Daoy (cell line): ENCODE results near the gene NPPB. TPM values are rescaled to one million over a fixed set of nuclear protein-coding genes. Genes with fewer than 3 reads are reported as not detected.

Experiments
- DNase-seq: peaks from one replicate; pipeline ENCODE4 v3.0.0-alpha.2; 2015; ENCODE audit warnings: low read depth
- total RNA-seq: library from RNA; depleted of rRNA; stranded (reverse); fragments of >200 nt; shearing (Covaris generic); gene quantifications from 2 replicates; pipeline ENCODE4 v1.2.3, GENCODE V29; 2014

Gene NPPB
- total RNA-seq, 1 experiment from 2014 or later: 38.6 TPM

DNA sequence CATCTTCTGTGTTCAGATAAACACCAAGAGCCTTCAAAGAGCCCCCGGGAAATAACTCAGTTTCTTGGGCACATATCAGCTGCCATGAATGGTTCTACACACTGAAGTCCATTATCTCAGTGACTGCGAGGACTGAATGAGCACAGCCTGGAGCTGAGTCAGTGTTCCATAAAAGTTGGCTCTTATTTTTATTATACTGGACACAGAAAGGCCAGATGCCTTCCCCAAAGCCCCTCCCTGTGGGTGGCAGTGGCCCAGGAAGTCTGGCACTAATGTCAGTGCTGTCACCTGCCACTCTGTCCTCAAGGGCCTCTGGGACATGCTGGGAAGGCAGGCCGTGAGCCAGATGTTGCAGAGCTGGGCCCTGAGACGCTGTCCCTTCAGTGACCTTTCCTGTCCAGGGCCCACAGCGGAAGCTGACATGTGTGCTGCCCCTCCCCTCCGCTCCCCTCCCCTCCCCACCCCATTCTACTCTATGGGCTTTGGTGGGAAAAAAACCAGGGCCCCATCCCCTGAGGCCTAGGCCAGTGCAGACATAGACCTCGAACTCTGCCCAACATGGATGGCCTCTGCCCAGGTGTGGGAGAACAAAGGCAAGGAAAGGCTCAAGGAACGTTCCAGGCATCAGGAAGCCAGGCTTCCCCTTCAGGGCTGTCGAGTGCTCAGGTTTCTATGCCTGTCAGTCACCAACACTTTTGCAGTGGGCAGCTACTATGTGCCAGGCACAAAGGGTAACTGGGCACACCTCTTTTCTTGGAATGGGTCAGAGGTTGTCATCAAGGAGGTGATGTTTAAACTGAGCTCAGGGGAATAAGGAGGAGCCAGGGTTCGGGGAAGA lies 22.4 kb upstream of the NPPB start:
- DNase-seq: no peak

DNA sequence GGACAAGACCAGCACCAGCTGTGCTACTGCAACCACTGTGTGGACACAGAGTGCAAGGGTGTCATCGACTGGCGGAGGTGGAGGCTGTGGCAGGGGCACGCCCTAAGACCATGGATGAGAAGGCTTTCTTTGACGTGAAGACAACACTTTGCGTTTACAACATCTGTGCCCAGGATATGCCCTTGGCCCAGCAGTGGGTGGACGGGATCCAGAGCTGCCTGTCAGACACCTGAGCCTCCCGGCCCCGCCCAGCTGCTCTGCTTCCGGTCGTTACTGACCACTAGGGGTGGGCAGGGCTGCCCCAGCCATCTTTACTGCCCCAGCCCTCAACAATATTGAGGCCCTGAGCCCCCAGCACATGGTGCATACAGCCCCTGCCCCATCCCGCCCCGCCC lies 21.4 kb upstream of the NPPB start:
- DNase-seq: no peak

DNA sequence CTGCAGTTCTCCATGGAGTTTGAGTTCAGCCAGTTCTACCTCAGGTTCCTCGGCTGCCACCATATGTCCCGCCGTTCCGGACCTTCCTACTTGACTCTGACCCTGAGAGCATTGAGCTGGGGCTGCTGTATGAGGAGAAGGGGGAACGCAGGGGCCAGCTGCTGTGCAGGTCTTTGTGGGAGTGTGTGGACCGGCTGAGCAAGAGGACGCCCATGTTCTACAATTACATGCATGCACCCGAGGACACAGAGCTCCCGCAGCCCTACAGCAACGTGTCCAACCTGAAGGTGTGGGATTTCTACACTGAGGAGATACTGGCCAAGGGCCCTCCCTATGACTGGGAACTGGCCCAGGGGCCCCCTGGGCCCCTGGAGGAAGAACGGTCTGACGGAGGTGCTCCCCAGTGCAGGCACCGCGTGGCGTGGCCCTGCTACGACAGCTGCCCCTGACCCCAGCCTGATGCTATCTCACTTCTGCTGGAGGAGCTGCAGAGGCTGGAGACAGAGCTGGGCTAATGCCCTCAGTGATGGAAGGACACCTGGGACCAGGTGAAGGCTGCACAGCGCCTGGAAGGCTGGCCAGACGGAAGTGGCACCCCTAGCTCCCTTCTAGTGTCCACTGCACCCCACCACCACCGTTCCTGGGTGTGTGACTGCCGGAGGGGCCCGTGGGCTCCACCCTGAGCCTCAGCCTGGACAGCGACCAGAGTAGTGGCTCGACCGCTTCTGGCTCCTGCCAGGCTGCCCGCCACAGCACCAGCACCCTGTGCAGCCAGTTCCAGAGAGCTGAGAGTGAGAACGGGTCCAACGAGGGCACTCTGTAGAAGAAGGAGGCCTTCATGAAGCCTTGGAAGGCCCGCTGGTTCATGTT lies 20.8 kb upstream of the NPPB start:
- no peak for DNase-seq

DNA sequence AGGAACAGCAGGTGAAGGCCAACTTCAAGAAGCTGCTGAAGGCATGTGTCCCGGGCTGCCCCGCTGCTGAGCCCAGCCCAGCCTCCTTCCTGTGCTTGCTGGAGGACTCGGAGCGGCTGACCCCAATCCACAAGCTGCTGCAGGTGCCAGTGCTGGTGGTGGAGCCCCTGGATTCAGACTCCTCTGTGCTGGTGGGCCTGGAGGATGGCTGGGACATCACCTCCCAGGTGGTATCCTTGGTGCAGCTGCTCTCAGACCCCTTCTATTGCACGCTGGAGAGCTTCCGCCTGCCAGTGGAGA lies 20.1 kb upstream of the NPPB start:
- no peak for DNase-seq

DNA sequence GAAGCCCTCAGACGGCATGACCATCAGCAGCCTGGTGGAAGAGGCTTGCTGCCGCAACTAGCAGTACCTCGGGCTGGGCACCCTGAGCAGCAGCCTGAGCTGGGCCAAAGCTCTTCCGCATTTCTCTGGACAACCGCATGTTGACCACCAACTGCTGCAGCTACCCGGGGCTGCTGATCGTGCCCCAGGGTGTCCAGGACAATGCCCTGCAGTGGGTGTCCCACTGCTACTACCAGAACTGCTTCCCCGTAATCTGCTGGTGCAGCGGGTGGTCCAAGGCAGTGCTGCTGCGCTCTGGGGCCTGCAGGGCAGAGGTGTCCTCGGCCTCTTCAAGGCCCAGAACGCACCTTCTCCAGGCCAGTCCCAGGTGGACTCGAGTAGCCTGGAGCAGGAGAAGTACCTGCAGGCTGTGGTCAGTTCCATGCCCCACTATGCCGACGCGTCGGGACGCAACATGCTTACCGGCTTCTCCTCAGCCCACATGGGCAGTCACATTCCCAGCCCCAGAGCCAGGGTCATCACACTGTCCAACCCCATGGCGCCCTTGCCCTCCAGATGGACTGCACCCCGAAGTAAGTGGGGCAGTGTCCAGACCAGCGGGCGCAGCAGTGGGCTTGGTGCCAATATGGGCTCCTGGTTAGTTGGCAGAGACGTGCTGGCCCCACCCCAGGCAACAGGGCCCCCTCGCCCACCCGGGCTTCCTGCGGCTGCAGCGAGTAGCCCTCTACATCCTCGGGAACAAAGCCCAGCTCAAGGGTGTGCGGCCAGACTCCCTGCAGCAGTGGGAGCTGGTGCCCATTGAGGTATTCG lies 19.5 kb upstream of the NPPB start:
- DNase-seq: no peak

DNA sequence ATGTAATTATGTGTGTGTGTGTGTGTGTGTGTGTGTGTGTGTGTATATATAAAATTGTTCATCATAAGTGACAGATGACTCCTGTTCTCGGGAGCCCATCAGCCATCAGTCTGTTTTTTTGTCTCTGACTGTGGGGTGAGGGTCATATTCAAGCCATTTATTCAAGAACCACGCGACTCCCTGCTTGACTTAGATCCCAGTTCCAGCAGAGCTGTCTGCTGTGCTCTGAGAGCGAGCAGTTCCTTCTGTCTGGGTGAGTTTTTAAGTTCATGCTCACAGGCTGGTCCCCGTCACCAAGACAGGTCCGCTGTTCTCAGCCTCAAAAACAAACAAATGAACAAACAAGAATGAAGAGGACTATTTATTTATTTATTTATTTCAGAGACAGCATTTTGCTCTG lies 18.3 kb upstream of the NPPB start:
- no peak for DNase-seq

DNA sequence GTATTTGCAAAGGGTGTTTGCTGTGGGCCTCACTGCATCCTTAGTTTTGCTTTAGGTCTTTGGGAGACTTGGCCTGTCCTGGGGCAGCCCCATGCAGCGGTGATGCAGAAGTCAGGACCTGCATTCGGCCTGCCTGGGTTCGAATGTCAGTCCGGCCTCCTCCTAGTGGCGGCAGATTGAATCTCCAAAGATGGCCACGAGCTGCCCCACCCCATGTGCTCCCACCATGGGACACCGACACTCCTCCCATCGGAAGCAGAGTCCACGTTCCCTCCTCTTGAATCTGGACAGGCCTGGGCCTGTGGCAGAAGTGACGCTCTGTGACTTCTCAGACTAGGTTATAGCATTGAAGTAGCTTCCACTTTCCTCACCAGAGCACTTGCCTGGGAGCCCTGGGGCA lies 16.3 kb upstream of the NPPB start:
- DNase-seq: no peak

DNA sequence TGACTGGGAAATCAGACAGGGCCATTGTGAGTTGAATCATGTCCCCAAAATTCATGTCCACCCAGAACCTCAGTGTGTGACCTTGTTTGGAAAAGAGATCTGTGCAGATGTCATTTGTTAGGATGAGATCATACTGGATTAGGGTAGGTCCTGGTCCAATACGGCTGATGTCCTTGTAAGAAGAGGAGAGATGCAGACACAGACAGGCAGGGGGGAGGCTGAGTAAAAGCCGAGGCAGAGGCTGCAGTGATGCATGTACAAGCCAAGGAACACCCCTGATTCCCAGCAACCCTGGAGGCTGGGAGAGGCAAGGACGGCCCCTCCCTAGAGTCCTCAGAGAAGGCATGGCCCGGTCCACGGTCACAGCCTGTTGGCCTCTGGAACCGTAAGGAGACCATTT lies 15.9 kb upstream of the NPPB start:
- no peak for DNase-seq

DNA sequence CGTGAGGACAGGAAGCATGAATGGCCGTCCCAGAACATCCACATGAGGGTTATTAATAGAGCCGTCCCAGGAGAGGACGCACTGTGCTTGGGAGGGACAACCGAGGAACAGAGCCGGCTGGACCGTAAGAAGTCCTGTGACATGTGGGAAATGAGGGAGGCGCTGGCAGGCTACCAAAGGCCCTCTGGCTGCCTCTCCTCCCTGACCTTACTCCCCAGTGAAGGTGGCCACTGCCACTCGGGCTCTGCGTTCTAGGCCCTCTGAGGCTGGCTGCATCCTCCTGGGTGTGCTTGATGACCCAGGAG lies 15.5 kb upstream of the NPPB start:
- DNase-seq: no peak

DNA sequence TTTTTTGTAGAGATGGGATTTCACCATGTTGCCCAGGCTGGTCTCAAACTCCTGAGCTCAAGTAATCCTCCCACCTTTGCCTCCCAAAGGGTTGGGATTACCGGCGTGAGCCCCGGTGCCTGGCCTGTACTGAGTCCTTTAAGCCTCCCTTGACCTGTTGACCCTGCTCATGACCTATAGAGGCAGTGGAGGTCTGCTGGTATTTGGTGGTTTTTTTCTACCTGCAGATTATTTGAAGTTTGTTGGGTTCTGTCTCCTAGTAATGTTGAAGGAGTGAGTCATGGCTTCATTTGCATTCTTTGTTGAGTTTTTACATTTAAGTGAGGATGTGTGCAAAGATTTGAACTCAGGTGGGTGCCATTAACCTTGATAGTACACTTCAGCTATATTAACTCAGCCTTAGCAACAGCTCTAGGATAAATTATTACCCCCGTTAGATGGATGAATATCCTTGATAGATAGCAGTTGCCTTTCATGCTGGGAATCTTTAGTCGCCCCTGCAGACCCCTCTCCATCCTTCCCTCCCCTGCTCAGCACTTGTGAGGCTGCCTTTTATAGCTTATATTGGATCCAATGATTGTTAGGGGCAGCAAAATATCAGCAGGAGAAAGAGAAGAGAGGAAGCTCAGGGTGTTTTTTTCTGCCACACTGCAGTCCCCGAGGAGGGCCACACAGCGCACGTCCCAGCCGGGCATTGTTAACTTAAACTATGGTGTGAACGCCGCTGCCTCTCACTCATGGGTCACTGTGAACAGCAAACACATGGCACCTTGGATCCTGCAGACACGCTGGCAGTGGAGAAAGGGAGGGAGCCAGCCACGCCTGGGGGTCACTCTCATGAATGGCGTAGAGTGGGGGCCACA lies 14.9 kb upstream of the NPPB start:
- no peak for DNase-seq

DNA sequence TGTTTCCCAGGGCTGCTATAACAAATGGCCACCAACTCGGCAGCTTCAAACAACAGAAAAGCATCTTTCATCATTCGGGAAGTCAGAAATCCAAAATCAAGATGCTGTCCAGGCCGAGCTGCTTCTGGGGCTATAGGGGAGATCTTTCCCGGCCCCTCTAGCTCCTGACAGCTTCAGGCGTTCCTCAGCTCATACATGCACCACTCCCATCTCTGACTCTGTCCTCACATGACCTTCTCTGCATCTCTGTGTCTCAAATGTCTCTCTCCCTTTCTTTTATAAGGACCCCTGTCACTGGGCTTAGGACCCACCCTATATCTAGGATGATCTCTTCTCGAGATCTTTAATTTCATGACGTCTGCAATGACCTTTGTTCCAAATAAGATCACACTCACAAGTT lies 13.8 kb upstream of the NPPB start:
- DNase-seq: no peak

DNA sequence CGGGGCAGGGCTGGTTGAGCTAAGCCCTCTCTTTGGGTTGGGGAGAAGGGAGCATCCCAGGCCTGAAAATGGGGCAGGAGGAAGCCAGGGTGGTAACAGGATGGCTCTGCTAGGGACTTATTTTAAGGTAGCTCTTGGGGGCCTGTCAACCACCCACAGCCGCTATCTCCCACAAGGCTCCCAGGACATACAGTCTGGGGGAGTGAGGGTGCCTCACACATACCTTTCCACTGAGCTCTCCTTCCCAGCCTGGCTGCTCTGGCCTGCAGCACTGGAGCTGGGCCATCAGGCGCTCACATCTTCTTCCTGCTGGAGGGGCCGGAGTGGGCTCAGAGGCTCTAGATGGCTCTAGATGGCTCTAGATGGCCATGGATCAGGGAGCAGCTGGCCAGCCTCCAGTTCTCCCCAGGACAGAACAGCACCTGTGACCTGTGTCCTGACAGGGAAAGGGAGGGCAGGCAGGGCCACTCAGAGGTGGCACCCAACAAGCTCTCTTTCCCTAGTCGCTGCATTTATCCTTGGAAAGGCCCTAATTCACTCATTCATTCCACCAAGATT lies 11.0 kb upstream of the NPPB start:
- no peak for DNase-seq

DNA sequence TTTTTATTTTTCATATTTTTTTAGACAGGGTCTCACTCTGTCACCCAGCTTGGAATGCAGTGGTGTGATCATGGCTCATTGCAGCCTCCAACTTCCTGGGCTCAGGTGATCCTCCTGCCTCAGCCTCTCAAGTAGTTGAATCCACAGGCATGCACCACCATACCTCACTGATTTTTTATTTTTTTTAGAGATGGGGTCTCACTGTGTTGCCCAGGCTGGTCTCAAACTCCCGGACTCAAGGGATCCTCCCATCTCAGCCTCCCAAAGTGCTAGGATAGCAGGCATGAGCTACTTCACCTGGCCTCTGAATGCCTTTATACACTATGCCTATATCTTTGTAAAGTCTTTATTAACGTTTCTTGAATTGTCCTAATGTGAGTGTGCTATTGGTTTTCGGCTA lies 10.4 kb upstream of the NPPB start:
- DNase-seq: no peak

DNA sequence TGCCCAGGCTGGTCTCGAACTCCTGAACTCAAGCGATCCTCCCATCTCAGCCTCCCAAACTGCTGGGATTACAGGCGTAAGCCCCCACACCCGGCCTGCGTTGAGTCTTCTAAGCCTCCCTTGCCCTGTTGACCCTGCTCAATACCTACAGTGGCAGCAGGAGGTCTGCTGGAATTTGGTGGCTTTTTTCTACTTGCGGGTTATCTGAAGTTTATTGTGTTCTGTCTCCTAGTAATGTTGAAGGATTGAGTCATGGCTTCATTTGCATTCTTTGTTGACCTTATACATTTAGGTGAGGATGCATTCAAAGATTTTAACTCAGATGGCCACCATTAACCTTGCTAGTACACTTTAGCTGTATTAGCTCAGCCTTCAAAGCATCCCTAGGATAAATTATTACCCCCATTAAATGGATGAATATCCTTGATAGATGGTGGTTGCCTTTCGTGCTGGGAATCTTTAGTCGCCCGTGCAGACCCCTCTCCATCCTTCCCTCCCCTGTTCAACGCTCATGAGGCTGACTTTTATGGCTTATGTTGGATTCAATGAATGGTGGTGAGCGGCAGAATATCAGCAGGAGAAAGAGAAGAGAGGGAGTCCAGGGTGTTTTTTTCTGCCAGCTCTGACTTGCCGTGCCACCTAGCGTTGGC lies 9.7 kb upstream of the NPPB start:
- DNase-seq: peak; percentile 30

DNA sequence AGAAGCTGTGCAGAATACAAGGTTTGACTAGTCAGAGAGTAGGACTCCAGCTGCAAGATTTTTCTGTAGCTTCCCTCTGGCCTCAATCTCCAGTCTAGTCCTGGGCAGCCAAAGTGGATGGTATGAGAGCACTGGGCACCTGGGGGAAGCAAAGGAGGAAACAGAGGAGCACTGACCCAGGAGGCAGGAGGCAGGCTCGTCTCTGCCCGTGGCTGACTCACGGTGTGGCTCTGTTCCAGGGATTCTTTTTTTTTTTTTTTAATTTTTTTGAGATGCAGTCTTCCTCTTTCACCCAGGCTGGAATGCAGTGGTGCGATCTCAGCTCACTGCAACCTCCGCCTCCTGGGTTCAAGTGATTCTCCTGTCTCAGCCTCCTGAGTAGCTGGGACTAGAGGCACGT lies 4.1 kb upstream of the NPPB start:
- peak; percentile 57 for DNase-seq

DNA sequence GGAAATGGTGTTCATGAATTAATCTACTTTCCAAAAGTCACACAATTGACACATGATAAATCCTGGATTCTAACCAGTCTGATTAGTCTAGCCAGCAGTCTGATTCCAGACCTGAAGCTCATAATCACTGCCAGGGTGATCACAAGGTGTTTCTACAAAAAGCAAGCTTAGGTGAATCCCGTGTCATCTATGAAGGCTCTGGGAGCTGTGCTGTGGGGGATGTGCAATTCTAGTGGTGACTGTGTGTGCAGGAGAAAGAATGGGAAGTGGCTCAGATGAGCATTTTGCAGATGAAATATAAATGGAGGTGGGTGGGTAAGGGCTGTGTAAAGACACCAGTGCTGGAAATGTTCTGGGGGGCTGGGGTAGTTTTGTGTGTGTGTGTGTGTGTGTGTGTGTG lies 1.8 kb upstream of the NPPB start:
- no peak for DNase-seq

DNA sequence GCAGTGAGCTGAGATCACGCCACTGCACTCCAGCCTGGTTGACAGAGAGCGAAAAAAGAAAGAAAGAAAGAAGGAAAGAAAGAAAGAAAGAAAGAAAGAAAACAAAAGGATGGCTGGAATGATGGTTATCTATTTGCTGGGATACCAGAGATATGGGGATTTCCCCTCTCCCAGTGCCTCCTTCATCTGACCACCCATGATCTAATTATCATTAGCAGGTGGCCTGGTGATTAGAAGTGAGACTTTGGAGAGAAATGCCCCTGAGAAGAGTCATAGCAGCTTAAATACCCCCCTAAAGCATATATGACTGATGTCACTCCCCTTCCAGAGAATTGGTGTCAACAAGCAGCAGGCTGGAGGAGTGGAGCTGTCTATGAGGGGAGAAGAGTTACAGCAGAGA lies 1.3 kb upstream of the NPPB start:
- no peak for DNase-seq

DNA sequence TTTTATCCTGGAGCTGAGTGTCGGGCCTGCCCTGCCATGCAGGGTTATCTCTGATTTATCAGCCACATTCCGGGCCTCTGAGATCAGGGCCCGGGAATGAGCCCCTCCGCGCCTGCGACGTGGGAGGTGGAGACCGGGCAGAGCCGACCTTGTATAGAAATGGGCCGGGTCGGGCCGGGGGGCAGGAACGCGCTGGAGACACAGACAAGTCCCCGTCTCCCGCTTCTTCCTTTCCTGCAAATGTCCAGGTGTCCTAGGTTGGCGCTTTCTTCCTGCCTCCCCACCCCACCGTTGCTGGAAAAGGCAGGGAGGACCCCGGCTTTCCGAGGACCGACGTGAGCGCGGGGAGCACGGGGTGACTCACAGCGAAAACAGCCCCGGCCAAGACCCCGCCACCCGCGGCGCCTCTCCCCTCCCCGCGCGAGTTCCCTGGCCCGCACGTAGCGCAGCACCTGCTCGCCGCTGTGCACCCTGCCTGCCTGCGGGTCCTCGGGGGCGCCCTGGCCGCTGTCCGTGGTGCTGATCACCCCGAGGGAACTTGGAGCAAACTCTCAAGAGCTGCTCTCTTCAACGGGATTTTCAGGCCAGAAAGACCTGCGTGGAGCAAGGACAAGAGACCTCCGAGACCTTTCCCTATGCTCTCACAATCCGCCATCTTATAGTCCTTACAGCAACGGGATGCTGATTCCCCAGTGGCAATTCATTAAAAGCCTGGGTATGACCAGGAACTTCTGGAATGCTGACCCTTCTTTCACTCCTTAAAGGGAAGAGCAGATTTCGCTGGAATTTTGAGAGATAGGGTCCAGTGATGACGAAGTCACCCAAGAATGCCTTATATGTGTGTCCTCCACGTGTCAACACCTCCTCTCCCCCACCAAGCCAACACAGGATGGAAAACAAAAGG lies 475 bp upstream of the NPPB start:
- DNase-seq: peak; percentile 86

DNA sequence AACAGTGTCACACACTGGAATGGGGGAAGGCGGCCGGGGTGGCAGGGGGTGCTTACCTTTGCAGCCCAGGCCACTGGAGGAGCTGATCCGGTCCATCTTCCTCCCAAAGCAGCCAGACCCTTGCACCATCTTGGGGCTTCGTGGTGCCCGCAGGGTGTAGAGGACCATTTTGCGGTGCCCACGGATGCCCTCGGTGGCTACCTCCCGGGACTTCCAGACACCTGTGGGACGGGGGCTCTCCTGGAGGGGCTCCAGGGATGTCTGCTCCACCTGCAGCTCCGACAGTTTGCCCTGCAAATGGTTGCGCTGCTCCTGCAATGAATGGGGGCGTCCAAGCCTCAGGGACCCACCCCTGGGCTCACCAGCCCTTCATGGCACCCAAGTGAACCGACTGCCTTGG lies 587 bp downstream of the NPPB start:
- DNase-seq: no peak
